NOMO-1 treated with DMSO at 0.1 percent for 48 hours (cell line): ENCODE data around the gene TCF7L1.

Source experiments
- DNase-seq: peaks from one replicate; lab custom pipeline; 2025; ENCODE audit not compliant: unreplicated experiment; lab: John Stamatoyannopoulos, UW

The TCF7L1 gene

GRCh38 chr2:85344356-85344954, 211.3 kb downstream of the TCF7L1 start:
- no peak for DNase-seq

GRCh38 chr2:85347599-85347998, 214.4 kb downstream of the TCF7L1 start:
- DNase-seq = no peak

GRCh38 chr2:85353876-85354285, 220.7 kb downstream of the TCF7L1 start:
- no peak for DNase-seq

- peak; percentile 99 for DNase-seq
These were observed 221.3 kb downstream of the TCF7L1 start, which contains the start of the genes ELMOD3 and RETSAT for GRCh38 chr2:85354286-85355072. Gene ELMOD3 (plus strand): TSS chr2:85354769. CDS start chr2:85357199, 2,430 bp downstream. Gene RETSAT (minus strand): TSS chr2:85354528. CDS start chr2:85354507, 21 bp downstream.

GRCh38 chr2:85355073-85355410, 221.8 kb downstream of the TCF7L1 start:
- DNase-seq = no peak

GRCh38 chr2:85355521-85355920, 222.3 kb downstream of the TCF7L1 start:
- no peak for DNase-seq

GRCh38 chr2:85356186-85356585, 223.0 kb downstream of the TCF7L1 start:
- no peak for DNase-seq

GRCh38 chr2:85357736-85358135, 224.5 kb downstream of the TCF7L1 start:
- no peak for DNase-seq
